Retinal pigment epithelial cell (primary cell): ENCODE data around the gene BAG1.

Source experiments
- DNase-seq: peaks from one replicate; pipeline ENCODE4 v3.0.0-alpha.2; 2010; ENCODE audit warnings: low read depth
- H3K4me3 ChIP-seq: 2 replicates; pipeline ENCODE4 v1.5.1; 2011; ENCODE audit warnings: mild to moderate bottlenecking, low read length, control low read depth, moderate library complexity
- TF ChIP-seq, protein P1 (sequence below): conservative IDR thresholded peaks from 2 replicates; pipeline ENCODE4 v1.5.1; 2011; ENCODE audit warnings: low read depth, low read length, control low read depth, inconsistent platforms

The BAG1 gene

DNA sequence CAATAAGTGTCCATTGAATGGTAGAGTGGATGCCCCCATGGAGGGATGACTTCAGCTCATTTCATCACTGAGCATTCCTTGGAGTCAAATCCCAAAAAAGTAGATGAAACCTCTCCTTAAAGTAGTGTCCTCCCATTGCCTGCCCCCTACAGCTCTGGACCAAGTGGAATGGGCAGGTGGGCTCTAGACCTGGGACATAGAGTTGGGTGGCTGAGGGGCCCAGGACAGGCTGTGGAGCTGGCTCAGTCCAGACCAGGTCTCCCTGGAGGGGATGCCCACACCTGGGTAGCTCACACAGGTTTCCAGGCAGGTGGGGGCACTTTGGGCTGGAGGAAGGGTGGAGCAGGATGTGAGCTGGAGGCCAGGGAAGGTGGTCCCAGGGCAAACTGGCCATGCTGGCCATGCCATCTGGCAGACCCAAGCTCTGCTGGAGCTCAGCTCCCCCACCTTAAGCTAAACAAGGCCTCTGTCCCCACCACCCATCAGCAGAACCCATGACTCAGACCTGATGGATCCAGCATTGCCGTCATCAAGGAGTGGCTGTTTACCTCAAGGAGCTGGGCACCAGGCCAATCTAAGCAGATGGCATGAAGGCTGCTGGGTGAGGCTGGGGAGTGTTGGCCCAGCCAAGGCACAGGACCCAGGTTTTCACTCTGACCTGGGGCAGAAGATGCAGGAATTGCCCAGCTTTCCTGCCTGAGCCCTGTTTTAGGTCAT, 30.7 kb downstream of the BAG1 start:
- peak; percentile 98 for DNase-seq
- no peak overlapping the region for H3K4me3 ChIP-seq
- TF ChIP-seq, protein P1, sequence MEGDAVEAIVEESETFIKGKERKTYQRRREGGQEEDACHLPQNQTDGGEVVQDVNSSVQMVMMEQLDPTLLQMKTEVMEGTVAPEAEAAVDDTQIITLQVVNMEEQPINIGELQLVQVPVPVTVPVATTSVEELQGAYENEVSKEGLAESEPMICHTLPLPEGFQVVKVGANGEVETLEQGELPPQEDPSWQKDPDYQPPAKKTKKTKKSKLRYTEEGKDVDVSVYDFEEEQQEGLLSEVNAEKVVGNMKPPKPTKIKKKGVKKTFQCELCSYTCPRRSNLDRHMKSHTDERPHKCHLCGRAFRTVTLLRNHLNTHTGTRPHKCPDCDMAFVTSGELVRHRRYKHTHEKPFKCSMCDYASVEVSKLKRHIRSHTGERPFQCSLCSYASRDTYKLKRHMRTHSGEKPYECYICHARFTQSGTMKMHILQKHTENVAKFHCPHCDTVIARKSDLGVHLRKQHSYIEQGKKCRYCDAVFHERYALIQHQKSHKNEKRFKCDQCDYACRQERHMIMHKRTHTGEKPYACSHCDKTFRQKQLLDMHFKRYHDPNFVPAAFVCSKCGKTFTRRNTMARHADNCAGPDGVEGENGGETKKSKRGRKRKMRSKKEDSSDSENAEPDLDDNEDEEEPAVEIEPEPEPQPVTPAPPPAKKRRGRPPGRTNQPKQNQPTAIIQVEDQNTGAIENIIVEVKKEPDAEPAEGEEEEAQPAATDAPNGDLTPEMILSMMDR, result no peak

DNA sequence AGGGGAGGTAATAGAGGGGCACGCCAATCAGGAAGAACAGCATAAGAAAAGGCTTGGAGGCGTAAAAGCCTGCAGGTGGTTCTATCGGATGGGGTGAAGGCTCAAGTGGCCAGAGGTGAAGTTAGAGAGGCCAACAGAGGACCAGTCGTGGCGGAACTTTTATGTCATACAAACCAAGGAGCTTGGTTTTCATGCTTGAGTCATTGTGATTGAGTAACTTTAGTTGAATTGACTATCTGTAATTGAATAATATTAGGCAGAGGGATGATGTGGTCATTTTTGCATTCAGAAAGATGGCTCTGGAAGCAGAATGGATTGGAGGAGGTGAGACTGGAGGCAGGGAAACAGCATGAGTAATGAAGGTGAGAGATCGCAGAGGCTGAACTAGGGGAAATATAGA, 31.7 kb downstream of the BAG1 start:
- no peak for DNase-seq
- TF ChIP-seq, protein P1, result no peak
- H3K4me3 ChIP-seq, result no peak overlapping the region

DNA sequence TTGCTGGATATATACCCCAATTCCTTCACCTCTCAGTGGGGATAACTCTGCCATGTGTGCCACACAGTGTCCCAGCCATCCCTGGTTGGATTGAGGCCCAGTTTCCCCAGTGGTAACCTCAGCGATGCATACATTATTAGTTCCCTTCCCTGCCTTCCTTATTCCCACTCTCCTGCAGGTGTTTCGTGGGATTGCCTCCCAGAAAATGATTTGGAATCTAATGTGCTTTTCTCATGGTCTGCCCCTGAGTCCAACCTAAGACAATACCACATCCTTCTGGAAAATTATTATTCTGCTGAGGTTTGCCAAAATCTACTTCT, 32.9 kb downstream of the BAG1 start:
- TF ChIP-seq, protein P1, result no peak
- no peak for DNase-seq
- H3K4me3 ChIP-seq, result no peak overlapping the region

DNA sequence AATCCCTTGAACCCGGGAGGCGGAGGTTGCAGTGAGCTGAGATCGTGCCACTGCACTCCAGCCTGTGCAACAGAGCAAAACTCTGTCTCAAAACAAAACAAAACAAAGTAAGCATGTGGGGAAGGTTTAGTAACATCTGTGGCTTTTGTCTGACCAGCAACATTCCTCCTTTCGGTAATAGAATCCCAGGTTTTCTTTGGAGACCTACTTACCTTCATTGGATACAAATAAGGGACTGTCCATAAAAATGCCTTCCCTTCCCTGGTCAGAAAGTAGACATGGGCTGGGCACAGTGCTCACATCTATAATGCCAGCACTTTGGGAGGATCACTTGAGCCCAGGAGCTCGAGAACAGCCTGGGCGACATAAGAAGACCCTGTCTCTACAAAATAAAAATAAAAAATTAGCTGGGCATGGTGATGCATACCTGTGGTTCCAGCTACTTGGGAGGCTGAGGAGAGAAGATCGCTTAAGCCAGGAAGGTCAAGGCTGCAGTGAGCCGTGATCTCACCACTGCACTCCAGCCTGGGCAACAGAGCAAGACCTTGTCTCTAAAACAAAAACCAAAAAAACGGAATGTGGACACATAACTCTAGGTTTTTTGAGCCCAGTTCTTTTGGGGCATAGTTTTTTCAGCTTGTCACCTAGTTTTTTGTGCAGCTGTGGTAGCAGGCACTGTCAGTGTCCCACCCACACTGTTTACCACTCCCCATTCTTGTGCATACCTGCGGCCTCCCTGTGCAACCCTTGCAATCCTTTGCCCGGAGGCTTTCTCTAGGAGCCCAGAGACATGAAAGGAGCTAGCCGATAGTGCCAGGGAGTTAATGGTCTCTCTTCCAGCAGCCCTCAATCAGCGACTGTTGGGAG, 33.5 kb downstream of the BAG1 start:
- no peak for DNase-seq

DNA sequence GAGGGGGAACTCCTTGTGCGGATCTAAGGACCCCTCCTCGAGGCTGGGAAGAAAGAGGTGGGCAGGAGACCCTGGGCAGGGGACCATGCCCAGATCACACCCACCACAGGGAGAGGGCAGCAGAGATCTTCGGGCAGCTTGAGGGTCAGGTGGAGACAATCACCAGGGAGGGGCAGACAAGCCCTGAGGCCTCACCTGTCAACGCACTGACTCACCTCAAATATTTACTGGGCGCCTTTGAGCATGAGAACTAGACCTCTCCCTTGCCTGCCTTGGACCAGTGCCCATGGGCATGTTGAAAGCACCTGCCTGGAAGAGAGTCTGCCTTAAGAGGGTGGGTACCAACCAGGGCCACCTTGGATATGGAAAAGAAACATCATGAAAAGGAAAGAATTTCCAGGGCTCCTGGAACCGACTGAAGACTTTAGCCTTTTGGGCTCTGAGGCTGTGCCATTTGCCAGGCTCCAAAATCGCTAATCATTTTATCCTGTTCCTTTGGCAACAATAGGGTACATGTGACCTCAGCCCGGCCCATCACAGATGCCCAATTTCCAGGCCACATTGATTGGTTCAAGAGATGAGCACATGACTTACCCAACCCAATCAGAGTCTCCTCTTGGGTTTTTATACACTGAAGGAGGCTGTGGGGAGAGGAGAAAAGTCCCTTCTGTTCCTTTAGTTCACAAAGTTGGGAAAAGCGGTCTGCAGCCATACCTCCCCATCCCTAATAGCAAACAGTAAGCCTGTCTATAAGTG, 35.0 kb downstream of the BAG1 start:
- TF ChIP-seq, protein P1, result peak; percentile 32
- H3K4me3 ChIP-seq, result no peak overlapping the region
- DNase-seq, result no peak

More for the DNA sequence above, 33.5 kb downstream of the BAG1 start:
- no peak overlapping the region for H3K4me3 ChIP-seq
- TF ChIP-seq, protein P1, result no peak

DNA sequence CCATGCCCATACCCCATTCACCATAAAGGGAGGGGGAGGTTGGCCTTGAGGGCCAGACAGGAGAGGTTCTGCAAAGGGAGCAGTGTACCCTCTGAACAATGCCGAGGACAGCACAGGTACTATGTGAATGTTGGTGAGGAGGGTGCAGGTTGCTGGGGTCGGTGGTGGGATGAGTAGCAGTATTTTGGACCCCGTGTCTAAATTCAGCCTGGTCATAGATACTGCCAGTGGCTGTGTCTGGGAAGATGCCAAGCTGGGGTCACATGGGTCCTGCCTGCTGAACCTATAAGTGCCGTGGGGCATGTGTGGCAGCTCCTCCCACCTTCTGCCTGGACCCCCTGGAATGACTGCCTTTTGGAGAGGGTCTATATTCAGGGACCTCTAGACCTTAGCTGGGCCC, 35.9 kb downstream of the BAG1 start:
- TF ChIP-seq, protein P1, result no peak
- DNase-seq, result no peak
- no peak overlapping the region for H3K4me3 ChIP-seq
